C4-2B (cell line): Measurements from ENCODE around the gene SNX19.

ENCODE experiments used
- CTCF ChIP-seq: fragments of 450-650 bp; conservative IDR thresholded peaks from 2 replicates; pipeline ENCODE4 v1.5.1; 2017; ENCODE audit warnings: mild to moderate bottlenecking
- ZFX ChIP-seq: fragments of 450-650 bp; IDR thresholded peaks from 2 replicates; pipeline ENCODE4 v1.6.1; 2017

- TF ChIP-seq CTCF: no peak
- no peak for TF ChIP-seq ZFX
Observed at GRCh38 chr11:130865091-130865773, 51.0 kb downstream of the SNX19 start.
